Liver (tissue), 3 donors: ENCODE measurements around the gene SEM1.

ENCODE experiments used
- CTCF ChIP-seq: fragments of 150-350 bp; IDR thresholded peaks from 2 replicates; pipeline ENCODE4 v1.5.1; 2017; ENCODE audit warnings: improper control_type of control experiment, low read depth, low read length; ENCODE audit not compliant: missing input control
- REST ChIP-seq: IDR thresholded peaks from 2 replicates; pipeline ENCODE4 v1.6.1; 2016; ENCODE audit warnings: antibody characterized with exemption, mild to moderate bottlenecking
- TAF1 ChIP-seq: conservative IDR thresholded peaks from 2 replicates; pipeline ENCODE4 v1.6.1; 2016; ENCODE audit warnings: antibody characterized with exemption, mild to moderate bottlenecking
- TF ChIP-seq, protein P1 (sequence below): IDR thresholded peaks from 2 replicates; pipeline ENCODE4 v1.6.1; 2016; ENCODE audit warnings: antibody characterized with exemption
- donor health status: healthy.
- donor health status: healthy.

- TF ChIP-seq CTCF (no peak), TAF1 (no peak), REST (no peak)
- TF ChIP-seq, protein P1, sequence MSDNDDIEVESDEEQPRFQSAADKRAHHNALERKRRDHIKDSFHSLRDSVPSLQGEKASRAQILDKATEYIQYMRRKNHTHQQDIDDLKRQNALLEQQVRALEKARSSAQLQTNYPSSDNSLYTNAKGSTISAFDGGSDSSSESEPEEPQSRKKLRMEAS = no peak
These were observed 14.1 kb downstream of the SEM1 start for GRCh38 chr7:96695581-96695980.
